ENCODE data around the gene C1QTNF8.
A peak's percentile ranks its signal among the peaks of the same experiment; 100 is the strongest.

C1QTNF8 gene

GRCh38 chr16:1112506-1113184, 16.6 kb upstream of the C1QTNF8 start:
- no peak for DNase-seq (ENCODE audit: extremely low read depth in 1 of 2, low read depth in 1 of 2)

DNA sequence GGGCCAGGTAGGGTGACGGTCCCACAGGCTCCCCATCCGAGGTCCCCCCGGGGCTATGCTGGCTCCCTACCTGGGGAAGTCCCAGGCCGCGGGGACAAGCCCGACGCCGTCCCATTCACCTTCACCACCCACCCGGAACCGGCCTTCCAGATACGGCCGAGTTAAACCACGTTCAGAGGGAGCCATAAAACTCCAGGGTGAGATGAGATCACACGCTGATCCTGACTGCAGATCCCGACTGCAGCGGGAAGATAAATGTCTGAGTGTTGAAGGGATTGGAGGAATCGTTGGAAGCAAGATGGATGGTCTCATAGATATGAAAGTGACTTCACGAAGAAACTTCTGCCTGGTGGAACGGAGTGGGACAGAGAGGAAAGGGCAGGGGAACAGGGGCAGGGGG, 13.6 kb upstream of the C1QTNF8 start:
- DNase-seq (ENCODE audit: extremely low read depth in 1 of 2, low read depth in 1 of 2): no peak

DNA sequence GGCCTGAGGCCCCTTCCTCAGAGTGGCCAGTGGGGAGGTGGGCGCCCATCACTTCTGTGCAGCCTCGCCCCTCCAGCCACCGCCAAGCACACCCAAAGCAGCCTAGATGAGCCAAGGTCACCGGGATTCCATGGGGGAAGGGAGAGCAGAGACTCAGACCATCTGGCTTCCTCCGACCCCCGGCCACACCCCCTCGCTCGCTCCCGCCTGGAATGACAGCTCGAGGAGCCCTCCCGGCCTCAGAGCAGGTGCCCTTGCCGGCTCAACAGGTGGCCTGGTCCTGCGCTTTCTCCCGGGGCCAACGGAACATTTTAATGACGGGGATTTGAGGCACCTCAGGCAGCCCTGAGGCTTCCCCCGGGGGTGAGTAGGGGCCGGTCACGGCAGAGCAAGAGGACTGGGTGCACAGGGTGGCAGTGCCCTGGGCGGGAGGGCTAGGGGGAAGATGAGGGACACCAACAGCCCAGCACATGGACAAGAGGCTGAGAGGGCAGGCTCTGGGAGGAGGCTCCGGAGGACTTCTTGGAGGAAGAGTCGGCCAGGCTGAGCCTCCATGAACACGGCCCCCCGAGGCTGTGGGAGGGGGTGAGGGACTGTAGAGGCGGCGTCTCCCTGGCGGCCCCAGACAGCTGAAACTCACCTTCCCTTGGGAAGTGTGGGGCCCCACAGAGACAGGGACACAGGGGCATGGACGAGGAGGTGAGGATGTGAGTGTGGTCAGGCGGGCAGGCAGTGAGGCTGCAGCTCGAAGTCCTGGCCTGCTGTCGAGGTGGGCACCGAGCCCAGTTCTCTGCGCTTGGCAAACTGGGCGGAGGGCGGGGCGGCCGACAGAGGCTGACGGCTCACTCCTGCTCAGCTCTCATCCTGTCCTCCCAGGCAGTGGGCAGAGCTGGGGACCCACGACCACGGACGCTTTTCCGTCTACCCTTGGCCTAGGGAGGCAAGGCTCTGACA, 12.5 kb upstream of the C1QTNF8 start:
- DNase-seq (ENCODE audit: extremely low read depth in 1 of 2, low read depth in 1 of 2): no peak

DNA sequence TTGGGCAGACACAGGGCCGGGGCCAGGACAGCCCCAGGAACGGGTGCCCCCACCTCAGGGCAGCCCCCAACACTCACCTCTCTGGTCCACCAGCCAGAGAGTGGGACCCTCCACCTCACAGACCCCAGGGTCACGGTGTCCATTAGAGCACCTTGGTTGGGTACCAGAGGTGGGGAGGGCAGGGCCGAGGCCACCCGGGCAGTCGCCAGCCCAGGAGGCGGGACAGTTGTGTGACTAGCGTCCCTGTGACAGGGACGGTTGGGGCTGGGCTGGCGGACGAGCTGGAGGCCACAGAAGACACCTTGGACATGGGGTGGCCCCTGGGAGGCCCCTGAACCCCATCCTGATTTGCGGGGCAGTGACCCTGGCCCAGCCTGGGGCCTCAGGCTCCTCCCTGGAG, 11.7 kb upstream of the C1QTNF8 start:
- no peak for DNase-seq (ENCODE audit: extremely low read depth in 1 of 2, low read depth in 1 of 2)

DNA sequence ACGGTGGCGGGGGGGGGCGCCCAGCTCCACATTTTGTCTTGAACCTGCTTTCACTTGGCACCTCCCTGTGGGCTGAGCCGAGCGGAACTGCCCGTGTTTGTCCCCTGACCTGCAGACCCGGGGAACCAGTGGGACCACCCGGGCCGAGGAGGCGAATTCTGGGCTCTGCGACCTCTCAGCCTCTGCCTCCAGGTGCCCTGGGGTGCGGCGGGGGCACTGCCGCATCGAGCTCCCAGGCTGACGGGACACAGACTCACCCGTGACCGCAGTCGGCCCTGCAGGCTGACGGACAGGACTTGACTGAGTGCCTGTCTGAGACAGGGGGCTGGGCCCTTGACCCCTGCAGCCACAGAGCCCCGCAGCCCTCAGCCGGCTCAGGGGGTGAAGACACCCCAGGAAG, 11.1 kb upstream of the C1QTNF8 start:
- DNase-seq (ENCODE audit: extremely low read depth in 1 of 2, low read depth in 1 of 2): no peak

- DNase-seq (ENCODE audit: extremely low read depth in 1 of 2, low read depth in 1 of 2): no peak
Measured at GRCh38 chr16:1106659-1107058, 10.6 kb upstream of the C1QTNF8 start.

DNA sequence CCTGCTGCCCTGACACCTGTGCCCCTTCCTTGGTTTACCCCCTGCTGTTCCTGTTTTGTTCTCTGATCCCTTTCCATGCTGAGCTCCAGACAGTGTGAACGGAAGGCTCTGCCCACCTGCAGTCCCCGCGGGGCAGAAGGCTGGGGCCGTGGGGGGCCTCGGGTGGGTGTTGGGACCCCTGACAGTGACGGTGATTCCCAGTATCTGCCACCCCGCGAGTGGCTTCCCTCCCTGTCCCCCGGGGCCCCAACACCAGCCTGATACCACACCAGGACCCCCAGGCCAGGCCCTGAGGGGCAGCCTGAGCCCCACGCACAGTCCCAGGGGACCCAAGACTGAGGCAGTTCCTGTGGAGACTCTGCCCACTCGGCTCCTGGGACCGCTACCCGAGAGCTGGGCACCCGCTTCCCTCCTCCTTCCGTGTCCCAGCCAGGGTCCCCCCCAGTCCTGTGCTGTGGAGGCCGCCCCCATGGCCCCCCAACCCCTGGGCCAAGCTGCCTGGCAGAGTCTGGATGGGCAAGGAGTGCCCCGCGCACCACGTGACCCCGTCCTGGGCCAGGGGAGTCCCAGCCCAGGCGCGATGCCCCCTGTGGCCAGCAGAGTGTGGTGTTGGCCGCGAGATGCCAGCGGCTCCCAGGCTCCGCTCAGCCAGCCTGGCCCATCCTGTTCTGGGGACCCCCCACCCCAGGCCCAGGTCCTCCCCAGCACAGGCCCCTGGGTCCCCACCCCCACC, 10.0 kb upstream of the C1QTNF8 start:
- no peak for DNase-seq (ENCODE audit: extremely low read depth in 1 of 2, low read depth in 1 of 2)

- no peak for DNase-seq (ENCODE audit: extremely low read depth in 1 of 2, low read depth in 1 of 2)
Measured at GRCh38 chr16:1103636-1103980, 7.6 kb upstream of the C1QTNF8 start.

GRCh38 chr16:1102921-1103635, 7.0 kb upstream of the C1QTNF8 start:
- DNase-seq (ENCODE audit: extremely low read depth in 1 of 2, low read depth in 1 of 2): peak; percentile 4 to 62

- no peak for DNase-seq (ENCODE audit: extremely low read depth in 1 of 2, low read depth in 1 of 2)
Measured at GRCh38 chr16:1102333-1102700, 6.3 kb upstream of the C1QTNF8 start.

DNA sequence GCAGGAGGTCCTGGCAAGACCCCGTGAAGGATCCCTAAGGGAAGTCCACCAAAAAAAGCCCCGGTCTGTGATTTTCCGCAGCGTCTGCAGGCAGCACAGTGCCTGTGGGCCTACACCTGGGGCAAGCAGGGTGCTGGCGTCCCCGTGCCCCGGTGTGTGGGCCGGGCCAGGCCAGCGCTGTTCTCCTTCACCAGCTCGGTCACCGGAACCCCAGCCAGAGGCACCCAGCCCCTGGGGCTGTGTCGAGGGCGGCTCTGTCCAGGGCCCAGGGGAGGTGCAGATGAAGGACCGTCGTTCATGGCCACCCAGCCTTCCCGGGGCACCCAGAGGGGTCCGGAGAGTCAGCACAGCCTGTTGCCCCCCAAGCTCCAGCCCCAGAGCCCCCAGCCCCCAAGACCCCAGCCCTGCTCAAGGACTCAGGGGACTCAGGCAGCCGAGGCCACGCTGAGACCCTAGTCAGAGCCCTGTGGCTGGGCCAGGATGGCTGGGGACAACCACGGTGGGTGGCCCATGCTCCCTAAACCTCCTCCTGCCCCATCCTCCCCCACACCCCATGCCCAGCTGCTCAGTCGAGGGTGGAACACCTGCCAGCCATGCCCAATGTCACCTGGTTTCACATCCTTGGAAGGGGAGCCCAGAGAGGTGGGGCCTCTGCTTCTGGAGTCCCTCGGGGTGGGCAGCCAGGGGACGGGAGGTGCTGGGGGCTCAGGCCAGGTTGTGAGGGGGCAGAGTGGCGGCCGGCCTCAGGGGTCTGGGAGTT, 5.7 kb upstream of the C1QTNF8 start:
- no peak for DNase-seq (ENCODE audit: extremely low read depth in 1 of 2, low read depth in 1 of 2)

DNA sequence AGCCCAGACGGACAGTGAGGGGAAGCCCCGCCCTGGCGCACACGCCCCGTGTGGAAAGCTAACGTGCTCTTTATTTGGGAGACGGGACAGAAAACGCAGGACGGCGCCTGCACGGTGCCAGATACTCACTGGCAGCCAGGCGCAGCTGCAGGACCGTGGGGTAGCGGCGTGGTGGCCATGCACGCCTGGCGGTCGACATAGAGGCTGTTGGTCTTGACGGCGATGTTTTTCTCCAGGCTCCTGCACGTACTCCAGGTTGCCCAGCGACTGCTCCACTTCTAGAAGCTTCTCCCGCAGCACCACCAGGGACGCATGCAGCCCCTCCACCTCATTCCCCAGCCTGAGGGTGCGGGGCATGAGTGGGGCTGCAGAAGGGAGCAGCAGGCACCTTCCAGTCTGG, 5.1 kb upstream of the C1QTNF8 start:
- DNase-seq (ENCODE audit: extremely low read depth in 1 of 2, low read depth in 1 of 2): no peak

DNA sequence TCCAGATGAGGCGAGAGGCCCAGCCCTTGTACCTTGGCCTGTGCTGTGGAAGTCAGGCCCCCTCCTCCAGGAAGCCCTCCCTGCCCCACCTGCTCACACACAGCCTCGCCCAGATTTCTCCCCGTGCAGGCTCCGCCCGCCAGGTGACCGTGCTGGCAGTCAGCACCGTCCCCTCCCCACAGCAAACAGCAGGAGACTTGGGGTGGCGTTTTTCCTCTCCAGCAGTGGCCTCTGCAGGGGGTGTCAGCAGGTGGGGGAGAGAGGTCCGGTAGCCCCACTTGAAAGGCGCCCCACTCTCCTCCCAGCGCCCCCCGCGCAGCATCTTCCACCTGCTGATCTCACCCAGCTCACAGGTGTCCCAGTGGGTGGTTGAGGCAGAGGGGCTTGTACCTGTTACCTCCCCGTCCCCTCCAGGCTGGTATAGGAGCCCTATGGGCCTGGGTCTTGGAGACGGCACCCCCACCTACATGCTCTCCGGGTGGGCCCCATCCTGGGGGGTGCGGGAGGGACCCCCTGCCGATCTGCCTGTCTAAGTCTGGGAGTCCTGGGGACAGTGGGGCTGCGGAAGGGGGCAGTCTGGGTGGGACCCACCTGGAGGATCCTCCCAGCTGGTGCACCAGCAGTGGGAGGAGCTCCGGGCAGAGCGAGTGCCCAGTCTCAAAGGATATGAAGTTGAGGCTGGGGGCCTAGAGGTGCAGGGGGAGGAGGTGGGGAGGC, 4.2 kb upstream of the C1QTNF8 start:
- no peak for DNase-seq (ENCODE audit: extremely low read depth in 1 of 2, low read depth in 1 of 2)

GRCh38 chr16:1099189-1100083, 3.4 kb upstream of the C1QTNF8 start:
- DNase-seq (ENCODE audit: extremely low read depth in 1 of 2, low read depth in 1 of 2): no peak

DNA sequence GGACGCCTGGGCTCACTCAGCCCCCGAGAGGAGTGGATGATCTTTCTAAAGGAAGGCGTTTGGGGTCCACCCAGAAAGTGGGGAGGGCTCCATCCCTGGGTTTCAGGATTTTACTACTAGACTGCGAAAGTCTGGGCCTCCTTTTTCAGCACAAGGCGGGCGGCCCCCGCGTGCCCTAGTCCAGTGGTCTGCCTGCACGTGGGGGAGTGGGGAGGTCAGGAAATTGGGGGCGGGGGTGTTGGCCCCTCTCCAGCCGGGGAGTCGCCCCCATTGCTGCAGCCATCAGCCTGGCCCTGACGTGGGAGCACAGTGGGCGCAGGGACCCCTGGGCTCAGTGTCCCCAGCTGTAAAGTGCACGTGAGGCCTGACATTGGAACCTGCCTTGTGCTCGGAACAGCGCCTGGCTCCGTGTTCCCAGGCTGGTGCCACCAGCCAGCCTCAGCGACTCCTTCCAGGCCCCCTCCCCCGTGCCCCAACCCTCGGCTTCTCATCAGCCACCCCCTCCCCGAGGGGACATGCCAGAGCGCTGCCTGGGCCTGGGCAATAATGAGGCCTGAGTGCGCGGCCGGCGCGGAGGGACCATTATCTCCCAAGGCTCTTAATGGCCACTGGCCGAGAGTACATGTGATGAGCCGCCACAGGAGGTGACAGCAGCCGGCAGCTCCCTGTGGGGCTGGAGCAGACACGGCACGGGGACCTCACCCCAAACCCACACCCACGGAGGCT, 2.4 kb upstream of the C1QTNF8 start:
- no peak for DNase-seq (ENCODE audit: extremely low read depth in 1 of 2, low read depth in 1 of 2)

DNA sequence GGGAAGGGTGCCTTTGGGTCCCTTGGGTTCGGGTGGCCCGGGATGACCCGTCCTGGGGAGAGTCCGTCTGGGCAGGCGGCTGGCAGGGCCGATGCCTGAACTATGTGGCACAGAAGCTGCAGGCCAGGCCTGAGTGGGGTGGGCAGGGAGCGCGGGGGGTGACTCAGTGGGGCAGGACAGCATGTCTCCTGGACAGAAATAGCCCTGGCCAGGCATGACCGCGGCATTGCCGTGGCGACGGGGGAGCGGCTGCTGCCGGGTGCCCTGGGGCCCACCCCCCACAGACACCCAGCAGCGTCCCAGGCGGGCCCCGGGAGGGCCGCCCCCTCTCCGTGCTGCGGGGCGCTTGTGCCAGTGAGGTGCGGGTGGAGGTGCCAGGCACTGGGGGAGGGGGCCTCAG, 1.8 kb upstream of the C1QTNF8 start:
- DNase-seq (ENCODE audit: extremely low read depth in 1 of 2, low read depth in 1 of 2): no peak

DNA sequence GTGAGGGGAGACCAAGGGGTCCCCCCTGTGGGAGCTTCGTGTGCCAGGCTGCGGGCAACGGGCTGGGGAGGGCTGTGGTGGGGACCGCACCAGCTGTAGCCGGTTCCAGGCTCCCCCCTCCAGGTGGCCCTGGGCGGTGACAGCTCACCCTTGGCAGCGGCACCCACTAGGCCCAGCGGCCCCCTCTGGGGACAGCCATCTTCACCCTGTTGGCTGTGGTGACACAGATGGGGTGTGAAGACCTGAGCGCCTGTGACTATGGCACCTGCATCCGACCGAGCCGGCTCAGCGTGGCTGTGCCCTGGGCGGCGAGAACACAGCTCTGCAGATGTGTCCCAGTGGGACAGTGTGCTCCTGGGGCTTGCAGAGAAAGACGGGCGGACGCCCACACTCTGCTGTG, 1.1 kb upstream of the C1QTNF8 start:
- no peak for DNase-seq (ENCODE audit: extremely low read depth in 1 of 2, low read depth in 1 of 2)

Measured in activated CD8-positive, alpha-beta memory T cell treated with anti-CD3 and anti-CD28 coated beads for 1 hour (primary cell).